BE2C (cell line): ENCODE data around the gene IL21R.

Experiments
- DNase-seq: peaks from one replicate; pipeline ENCODE4 v3.0.0-alpha.2; 2020
- H3K27me3 ChIP-seq: fragments of 250-450 bp; sonication (Bioruptor Pico); 2 replicates; pipeline ENCODE4 v1.5.1; 2020; ENCODE audit warnings: mild to moderate bottlenecking
- H3K36me3 ChIP-seq: fragments of 250-450 bp; sonication (Bioruptor Pico); 2 replicates; pipeline ENCODE4 v1.5.1; 2020; ENCODE audit warnings: mild to moderate bottlenecking
- H3K4me1 ChIP-seq: fragments of 250-450 bp; sonication (Bioruptor Pico); 2 replicates; pipeline ENCODE4 v1.5.1; 2020
- H3K4me3 ChIP-seq: 2 replicates; pipeline ENCODE4 v1.5.1; 2011; ENCODE audit warnings: low read depth, low read length
- H3K9me3 ChIP-seq: fragments of 250-450 bp; sonication (Bioruptor Pico); 2 replicates; pipeline ENCODE4 v1.5.1; 2020
- TF ChIP-seq, protein P1 (sequence below): IDR thresholded peaks from 2 replicates; pipeline ENCODE4 v1.5.1; 2012; ENCODE audit warnings: mild to moderate bottlenecking, low read depth, low read length

The IL21R gene

DNA sequence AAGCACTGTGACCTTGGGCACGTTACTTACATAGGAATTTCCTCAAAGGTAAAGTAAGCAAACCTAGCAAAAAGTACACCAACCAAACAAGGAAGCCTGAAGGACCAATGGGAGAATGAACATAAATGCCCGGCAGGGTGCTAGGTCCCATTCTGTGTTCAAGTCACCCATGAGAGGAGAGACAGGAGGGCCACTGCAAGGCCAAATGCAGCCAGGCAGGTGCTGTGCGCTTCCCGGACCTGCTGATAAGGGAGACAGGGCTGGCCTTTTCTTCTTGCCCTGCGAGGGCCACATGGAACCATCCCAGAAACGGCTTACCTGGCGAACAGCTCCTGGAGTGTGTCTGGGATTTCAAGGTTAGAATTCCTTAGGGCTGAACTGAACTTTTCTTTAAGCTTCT, 78.8 kb downstream of the IL21R start:
- H3K4me1 ChIP-seq: no peaks in the 10 kb centered on the region
- H3K4me3 ChIP-seq: no peak overlapping the region
- peaks cover 67% of the 10 kb centered on the region for H3K36me3 ChIP-seq
- H3K27me3 ChIP-seq: no peaks in the 10 kb centered on the region
- no peaks in the 10 kb centered on the region for H3K9me3 ChIP-seq
- TF ChIP-seq, protein P1, sequence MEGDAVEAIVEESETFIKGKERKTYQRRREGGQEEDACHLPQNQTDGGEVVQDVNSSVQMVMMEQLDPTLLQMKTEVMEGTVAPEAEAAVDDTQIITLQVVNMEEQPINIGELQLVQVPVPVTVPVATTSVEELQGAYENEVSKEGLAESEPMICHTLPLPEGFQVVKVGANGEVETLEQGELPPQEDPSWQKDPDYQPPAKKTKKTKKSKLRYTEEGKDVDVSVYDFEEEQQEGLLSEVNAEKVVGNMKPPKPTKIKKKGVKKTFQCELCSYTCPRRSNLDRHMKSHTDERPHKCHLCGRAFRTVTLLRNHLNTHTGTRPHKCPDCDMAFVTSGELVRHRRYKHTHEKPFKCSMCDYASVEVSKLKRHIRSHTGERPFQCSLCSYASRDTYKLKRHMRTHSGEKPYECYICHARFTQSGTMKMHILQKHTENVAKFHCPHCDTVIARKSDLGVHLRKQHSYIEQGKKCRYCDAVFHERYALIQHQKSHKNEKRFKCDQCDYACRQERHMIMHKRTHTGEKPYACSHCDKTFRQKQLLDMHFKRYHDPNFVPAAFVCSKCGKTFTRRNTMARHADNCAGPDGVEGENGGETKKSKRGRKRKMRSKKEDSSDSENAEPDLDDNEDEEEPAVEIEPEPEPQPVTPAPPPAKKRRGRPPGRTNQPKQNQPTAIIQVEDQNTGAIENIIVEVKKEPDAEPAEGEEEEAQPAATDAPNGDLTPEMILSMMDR: no peak
- no peak for DNase-seq

DNA sequence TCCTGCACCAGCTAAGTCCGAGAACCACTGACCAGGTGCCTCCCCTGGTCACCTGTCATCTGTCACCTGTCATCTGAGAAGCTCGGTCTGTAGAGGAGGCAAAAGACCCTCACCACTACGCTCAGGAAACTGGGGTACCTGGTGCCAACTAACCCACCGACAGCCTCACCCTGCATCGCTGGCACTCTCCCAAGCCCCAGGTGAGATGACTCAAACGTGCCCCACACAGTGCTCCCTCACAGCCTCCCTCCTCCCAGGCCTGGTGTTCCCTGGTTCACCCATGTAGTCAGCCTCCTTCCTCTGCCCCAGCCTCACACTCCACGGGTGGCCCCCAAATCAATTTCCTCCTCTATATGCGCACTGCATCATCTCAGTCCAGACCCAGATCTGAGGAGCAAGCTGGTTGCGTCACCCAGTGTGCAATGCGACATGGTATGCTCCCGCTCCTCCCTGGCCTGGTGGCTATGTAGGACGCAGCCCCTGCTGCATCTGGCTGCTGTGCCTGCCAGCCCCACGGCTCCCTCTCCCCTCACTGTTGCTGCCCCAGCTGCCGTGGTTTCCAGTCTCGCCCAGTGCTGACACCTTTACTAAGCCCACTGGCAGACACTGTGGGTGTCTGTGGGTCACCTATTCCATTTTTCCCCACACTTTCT, 79.4 kb downstream of the IL21R start:
- H3K4me1 ChIP-seq: no peaks in the 10 kb centered on the region
- no peak for DNase-seq
- peaks cover 70% of the 10 kb centered on the region for H3K36me3 ChIP-seq
- TF ChIP-seq, protein P1: no peak
- no peaks in the 10 kb centered on the region for H3K27me3 ChIP-seq
- H3K4me3 ChIP-seq: no peak overlapping the region
- no peaks in the 10 kb centered on the region for H3K9me3 ChIP-seq

DNA sequence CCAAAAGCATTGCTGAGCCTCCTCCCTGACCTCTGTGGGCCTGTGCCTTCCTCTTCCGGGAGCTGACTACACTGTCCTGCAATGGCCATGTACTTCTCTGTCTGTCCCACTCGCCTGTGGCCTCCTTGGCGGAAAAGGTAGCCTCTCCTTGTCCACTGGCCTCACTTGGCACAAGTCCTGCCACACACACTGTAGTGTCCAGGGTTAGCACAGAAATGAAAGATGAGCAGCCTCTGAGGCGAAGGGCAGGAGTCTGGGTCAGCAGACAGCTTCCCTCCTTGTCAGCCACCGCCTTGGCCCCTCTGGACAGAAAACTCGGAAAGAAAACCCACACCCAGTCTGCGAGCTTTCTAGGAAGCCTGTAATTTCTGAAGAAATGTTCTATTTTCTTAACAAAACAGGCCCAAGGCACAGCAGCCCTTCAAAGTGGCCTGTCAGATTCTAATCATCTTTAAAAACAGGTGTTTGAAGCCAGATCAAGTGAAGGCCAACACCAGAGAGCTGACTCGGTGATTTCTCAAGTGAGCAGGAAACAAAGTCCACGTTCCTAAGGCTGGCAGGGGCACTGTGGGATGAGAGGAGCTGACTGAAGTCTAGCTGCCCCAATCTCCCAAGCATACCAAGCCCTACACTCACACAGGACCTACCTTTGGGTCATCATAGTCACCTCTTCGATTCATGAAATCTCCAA, 80.6 kb downstream of the IL21R start:
- DNase-seq: no peak
- Histone ChIP-seq H3K4me3 (no peak overlapping the region), H3K36me3 (peaks cover 80% of the 10 kb centered on the region), H3K9me3 (no peaks in the 10 kb centered on the region), H3K4me1 (no peaks in the 10 kb centered on the region), H3K27me3 (no peaks in the 10 kb centered on the region)
- TF ChIP-seq, protein P1: no peak

DNA sequence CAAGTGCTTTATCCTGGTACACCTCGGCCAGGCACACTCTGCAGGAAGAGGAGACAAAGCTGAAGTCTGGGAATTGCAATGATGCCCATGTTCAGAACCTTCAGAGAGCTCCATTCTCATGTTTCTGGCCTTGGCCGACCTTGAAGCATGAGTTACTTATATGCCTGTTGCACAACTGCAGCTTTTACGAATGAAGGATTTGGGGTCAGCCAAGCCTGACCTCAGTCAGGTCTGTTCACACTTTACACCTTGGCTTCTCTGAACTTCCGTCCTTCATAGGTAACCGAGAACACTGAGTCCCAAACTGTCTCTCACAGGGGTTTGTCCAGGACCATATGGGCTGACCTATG, 81.1 kb downstream of the IL21R start:
- Histone ChIP-seq H3K4me3 (no peak overlapping the region), H3K36me3 (peaks cover 78% of the 10 kb centered on the region), H3K4me1 (no peaks in the 10 kb centered on the region), H3K9me3 (no peaks in the 10 kb centered on the region), H3K27me3 (no peaks in the 10 kb centered on the region)
- TF ChIP-seq, protein P1: no peak
- DNase-seq: no peak

DNA sequence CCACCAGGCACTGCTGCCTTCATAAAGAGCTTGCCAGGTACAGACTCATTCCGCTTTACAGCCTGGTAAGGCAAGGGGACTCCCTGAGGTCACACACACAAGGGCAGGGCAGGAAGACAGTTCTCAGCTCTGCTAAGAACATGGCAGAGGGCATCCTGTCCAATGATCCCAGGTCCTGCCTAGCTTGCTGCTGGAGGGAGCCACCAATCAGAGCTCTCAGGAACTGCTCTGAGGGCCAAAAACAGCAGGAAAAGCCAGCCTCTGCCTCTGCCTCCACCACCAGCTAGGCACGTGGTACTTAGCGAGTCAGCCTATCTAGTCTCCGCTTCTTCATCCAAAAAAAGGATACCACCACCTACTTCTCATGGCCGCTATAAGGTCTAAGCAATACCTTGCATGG, 81.7 kb downstream of the IL21R start:
- Histone ChIP-seq H3K9me3 (no peaks in the 10 kb centered on the region), H3K27me3 (no peaks in the 10 kb centered on the region), H3K4me1 (no peaks in the 10 kb centered on the region), H3K4me3 (no peak overlapping the region), H3K36me3 (peaks cover 78% of the 10 kb centered on the region)
- no peak for DNase-seq
- TF ChIP-seq, protein P1: no peak

DNA sequence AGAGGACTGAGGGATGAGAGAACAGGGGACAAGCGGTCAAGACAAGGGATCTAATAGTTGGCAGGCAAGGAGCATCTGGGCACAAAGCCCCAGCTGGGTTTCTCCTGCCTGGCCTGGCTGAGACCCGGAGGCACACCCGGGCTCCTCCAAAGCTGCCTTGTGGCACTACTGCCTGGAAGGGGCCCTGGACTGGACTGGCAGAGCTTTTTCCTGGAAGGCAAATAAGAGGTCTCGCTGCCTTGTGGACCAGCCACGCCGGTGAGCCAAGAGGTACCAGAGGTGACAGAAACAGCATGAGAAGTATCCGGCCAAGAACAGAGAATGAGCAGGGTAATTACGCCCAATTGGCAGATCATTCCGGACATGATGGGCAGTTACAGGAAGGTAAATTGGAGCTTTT, 83.2 kb downstream of the IL21R start:
- Histone ChIP-seq H3K4me1 (no peaks in the 10 kb centered on the region), H3K36me3 (peaks cover 91% of the 10 kb centered on the region), H3K9me3 (no peaks in the 10 kb centered on the region), H3K4me3 (no peak overlapping the region), H3K27me3 (no peaks in the 10 kb centered on the region)
- TF ChIP-seq, protein P1: no peak
- DNase-seq: no peak
